GM19395 (cell line): ENCODE results near the gene ZFP30.

ENCODE experiments used
- ATAC-seq: cut with Tn5 transposase; IDR thresholded peaks from one replicate; pipeline ENCODE4 v1.9.1; 2021; ENCODE audit warnings: mild to moderate bottlenecking, moderate library complexity; ENCODE audit not compliant: unreplicated experiment

ZFP30 gene

DNA sequence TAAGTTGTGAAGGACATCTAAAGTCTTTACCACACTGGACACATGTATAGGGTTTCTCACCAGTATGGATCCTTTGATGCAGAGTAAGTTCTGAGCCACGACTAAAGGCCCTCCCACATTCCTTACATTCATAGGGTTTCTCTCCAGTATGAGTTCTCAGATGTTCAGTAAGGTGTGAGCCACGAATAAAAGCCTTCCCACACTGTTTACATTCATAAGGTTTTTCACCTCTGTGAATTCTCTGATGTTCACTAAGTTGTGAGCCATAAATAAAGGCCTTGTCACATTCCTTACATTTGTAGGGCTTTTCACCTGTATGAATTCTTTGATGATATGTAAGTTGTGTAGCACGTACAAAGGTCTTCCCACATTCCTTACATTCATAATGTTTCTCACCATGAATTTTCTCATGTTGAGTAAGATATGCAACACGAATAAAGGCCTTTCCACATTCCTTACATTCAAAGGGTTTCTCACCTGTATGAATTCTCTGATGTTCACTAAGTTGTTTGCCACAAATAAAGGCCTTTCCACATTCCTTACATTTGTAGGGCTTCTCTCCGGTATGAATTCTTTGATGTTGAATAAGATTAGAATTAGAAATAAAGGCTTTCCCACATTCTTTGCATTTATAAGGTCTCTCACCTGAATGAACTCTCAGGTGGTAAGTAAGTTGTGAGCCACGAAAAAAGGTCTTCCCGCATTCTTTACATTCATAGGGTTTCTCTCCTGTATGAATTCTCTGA, 90.5 kb downstream of the ZFP30 start:
- no peak for ATAC-seq
